Ishikawa (cell line): Measurements from ENCODE around the gene PLPP3.

Experiments
- CEBPB ChIP-seq: IDR thresholded peaks from 2 replicates; pipeline ENCODE4 v1.6.1; 2012
- CREB1 ChIP-seq: IDR thresholded peaks from 2 replicates; pipeline ENCODE4 v1.6.1; 2012; ENCODE audit warnings: low read depth
- EGR1 ChIP-seq: IDR thresholded peaks from 2 replicates; pipeline ENCODE4 v1.6.1; 2012
- EP300 ChIP-seq: IDR thresholded peaks from 2 replicates; pipeline ENCODE4 v1.6.1; 2012; ENCODE audit warnings: borderline replicate concordance
- FOXM1 ChIP-seq: IDR thresholded peaks from 2 replicates; pipeline ENCODE4 v1.6.1; 2012; ENCODE audit warnings: low read depth, borderline replicate concordance
- MAX ChIP-seq: IDR thresholded peaks from 2 replicates; pipeline ENCODE4 v1.6.1; 2012
- NFIC ChIP-seq: IDR thresholded peaks from 2 replicates; pipeline ENCODE4 v1.6.1; 2012
- RAD21 ChIP-seq: IDR thresholded peaks from 2 replicates; pipeline ENCODE4 v1.6.1; 2012; ENCODE audit warnings: low read depth
- REST ChIP-seq: IDR thresholded peaks from 2 replicates; pipeline ENCODE4 v1.6.1; 2012; ENCODE audit warnings: low read depth, mild to moderate bottlenecking
- TAF1 ChIP-seq: IDR thresholded peaks from 2 replicates; pipeline ENCODE4 v1.6.1; 2012; ENCODE audit warnings: low read depth, mild to moderate bottlenecking
- TCF12 ChIP-seq: IDR thresholded peaks from 2 replicates; pipeline ENCODE4 v1.6.1; 2012; ENCODE audit warnings: low read depth
- TEAD4 ChIP-seq: IDR thresholded peaks from 2 replicates; pipeline ENCODE4 v1.6.1; 2012
- USF1 ChIP-seq: IDR thresholded peaks from 2 replicates; pipeline ENCODE4 v1.6.1; 2012
- YY1 ChIP-seq: IDR thresholded peaks from 2 replicates; pipeline ENCODE4 v1.6.1; 2012; ENCODE audit warnings: low read depth
- ZBTB7A ChIP-seq: IDR thresholded peaks from 2 replicates; pipeline ENCODE4 v1.6.1; 2012; ENCODE audit warnings: low read depth

Gene PLPP3

DNA sequence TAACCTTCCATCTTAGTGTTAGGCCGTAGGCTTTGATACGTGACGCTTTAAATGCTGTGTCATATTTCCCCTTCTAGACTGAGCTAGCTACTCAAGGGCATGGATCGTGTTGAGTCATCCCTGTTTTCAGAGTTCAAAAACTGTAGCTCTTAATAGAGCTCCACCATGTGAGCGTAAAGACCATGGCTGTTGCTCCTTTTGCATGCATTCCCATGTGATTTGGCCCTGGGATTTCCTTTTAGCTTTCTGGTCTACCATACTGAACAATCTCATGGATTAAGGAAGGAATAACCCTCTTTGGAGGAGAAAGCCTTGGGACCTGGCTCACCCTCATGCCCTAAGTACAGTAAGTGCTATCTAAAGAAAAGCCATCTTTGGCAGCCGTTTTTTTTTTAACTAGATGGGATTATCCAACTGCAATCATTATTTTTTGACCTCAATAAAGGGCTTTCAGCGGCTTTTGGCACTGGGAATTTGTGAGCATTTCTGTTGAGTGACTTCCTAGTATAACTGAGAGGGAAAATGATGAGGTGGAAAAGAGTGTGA is 76.6 kb downstream of the PLPP3 start:
- TF ChIP-seq TCF12 (no peak), CREB1 (no peak), EP300 (no peak), TEAD4 (no peak), USF1 (no peak), REST (no peak), NFIC (no peak), TAF1 (no peak)

DNA sequence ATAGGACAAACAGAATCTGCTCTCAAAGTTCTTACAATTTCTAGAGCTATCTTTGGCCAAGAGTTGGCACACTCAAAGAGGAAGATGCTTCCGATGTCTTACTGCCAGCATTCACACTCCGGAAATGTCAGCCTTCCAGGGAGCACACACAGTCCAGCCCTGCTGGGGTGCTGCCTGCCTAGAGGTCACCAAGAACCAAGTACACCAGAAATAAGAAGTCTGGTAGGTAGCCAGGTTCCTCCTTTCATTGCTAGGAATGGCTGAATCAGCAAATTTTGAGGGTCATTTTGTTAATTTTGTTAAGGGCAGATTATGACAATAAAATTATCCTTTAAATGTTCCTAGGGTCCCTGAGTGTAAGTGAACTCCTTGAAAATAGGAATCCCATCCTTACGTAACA is 77.5 kb downstream of the PLPP3 start:
- no peak for TF ChIP-seq ZBTB7A
- no peak for TF ChIP-seq CREB1

DNA sequence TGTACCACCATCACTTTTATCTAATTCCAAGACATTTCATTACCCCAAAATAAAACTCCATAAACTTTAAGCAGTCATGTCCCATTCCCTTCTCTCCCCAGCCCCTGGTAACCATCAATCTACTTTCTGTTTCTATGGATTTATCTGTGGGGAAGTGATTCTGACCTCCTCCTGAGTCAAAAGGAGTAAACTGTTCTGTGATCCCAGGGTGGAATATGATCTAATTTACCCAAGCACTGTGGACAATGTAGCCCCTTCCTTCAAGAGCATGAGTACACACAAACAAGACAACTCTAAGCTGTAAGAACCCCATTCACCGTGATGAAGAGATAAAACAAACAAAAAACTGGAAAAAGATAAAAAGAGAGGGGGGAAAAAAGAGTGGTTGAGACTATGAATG is 77.9 kb downstream of the PLPP3 start:
- no peak for TF ChIP-seq EGR1

DNA sequence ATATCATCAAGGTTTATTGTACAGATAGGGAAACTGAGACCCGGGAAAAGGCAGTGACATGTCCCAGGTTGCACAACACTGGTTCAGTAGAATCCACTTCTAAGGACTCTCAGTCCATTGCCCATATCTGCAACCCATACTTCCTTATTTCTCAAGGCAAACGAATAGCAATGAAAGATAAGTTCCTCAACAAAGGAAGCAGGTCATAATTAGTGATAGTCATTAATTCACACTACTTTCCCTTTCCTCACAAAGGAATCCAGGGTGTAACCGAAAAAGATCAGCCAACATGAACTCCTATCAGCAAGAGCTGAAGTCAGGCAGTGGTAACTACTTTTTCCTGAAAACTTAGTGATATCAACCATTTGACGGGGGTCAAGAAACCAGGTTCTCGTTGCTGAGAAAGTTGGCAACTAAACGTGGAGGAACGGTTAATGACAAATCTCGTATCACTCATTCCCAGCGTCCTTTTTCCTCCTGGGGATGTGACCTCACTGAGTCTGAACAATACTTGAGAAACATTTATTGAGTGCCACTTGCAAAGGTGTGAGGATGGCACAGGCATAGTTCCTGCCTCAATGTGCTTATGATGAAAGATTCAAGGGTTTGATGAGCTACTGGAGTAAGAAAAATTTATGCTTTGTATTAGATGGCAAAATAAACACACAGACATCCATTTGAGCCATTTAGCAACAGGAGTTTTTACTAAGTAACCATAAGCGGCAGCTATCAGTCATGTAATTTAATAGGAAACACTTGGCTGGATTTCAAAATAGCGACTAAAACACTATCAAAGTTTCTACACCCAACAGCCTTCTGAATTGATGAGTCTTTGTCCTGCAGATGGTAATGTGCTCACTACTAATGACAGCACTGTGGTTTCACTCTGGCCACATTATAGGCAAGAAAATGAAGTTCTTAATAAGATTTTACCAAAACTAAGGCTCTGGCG is 82.3 kb downstream of the PLPP3 start:
- no peak for TF ChIP-seq CEBPB
- TF ChIP-seq REST: no peak

DNA sequence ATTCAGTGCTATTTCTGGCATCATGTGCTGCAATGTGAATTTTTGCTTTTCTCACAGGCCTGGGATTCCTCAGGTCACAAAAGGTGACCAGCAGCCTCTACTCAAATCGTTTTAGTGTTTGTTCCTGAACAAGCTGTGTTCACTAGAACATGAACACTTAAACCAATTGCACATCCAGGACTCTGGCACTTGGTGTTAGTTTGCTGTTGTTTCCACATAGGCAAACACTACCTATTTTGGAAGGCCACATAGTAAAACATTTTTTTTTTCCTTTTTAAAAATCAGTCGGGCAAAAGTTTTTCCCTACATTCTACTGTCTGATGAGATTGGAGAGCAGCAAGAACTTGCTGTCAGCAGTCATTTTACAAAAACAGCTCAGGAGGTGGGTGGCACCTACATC is 83.2 kb downstream of the PLPP3 start:
- TF ChIP-seq RAD21 (no peak), TAF1 (no peak), NFIC (no peak), TCF12 (no peak), FOXM1 (no peak), ZBTB7A (no peak), CREB1 (no peak), TEAD4 (no peak), USF1 (no peak), REST (no peak), EP300 (no peak), CEBPB (no peak), EGR1 (no peak), YY1 (no peak), MAX (no peak)
